Lower leg skin (tissue), 3 donors: ENCODE results near the gene PRC1.

ENCODE experiments used
- CTCF ChIP-seq, 3 donors: fragments of 450-650 bp; IDR thresholded peaks; one replicate each; pipeline ENCODE4 v1.5.1; 2016; ENCODE audit warnings: antibody characterized with exemption in 3 of 3, mild to moderate bottlenecking in 3 of 3, moderate library complexity in 2 of 3
- POLR2A ChIP-seq, 2 donors: fragments of 450-650 bp; IDR thresholded peaks; one replicate each; pipeline ENCODE4 v1.6.1; 2016 to 2017; ENCODE audit warnings: antibody characterized with exemption in 2 of 2, mild to moderate bottlenecking in 1 of 2, moderate library complexity in 1 of 2

DNA sequence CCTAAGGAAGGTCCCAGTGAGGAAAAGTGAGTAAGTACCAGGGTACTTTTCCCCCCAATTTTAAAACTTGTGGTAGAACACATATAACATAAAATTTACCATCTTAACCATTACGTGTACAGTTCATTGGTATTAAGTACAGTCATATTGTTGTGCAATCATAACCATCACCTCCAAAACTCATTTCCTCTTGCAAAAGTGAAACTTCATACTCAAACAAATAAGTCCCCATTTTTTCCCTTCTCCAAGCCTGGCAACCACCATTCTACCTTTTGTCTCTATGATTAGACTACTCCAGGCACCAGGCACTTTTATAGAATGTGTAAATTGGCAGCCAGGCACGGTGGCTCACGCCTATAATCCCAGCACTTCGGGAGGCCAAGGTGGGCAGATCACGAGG is 12.2 kb downstream of the PRC1 start:
- no peak for TF ChIP-seq CTCF (IDR thresholded peaks at IDR 0.05)
- TF ChIP-seq POLR2A (IDR thresholded peaks at IDR 0.05) = no peak
